ENCODE data around the gene CTSD.

The CTSD gene

DNA sequence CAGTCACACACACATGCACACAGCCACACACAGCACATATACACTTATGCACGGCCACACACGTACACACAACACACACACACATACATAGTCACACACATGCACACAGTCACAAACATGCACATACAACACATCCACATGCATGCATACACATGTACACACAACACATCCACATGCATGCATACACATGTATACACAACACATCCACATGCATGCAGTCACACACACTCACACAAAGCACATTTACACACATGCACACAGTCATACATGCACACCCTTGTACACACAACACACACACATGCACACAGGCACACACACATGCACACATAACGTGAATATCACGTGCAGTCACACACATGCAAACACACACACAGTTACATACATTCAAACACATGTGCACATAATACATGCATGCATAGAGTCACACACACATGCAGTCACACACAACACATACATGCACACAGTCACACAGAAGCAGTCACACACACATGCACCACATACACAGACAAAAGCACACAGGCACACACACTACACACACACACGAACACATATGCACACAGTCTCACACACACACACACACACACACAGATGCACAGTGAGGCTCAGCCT is 32.2 kb downstream of the CTSD start:
- TF ChIP-seq CTCF (IDR thresholded peaks at IDR 0.05; ENCODE audit: low read depth, low read length) = no peak
- H3K4me3 ChIP-seq (ENCODE audit: low read depth, low read length) = no peak overlapping the region

- H3K4me3 ChIP-seq (ENCODE audit: low read depth, low read length) = no peak overlapping the region
- TF ChIP-seq CTCF (IDR thresholded peaks at IDR 0.05; ENCODE audit: low read depth, low read length) = no peak
Observed at GRCh38 chr11:1730059-1730629, 33.6 kb downstream of the CTSD start.

GRCh38 chr11:1729692-1730011 is 34.1 kb downstream of the CTSD start:
- H3K4me3 ChIP-seq (ENCODE audit: low read depth, low read length) = no peak overlapping the region
- TF ChIP-seq CTCF (IDR thresholded peaks at IDR 0.05; ENCODE audit: low read depth, low read length) = no peak

- TF ChIP-seq CTCF (IDR thresholded peaks at IDR 0.05; ENCODE audit: low read depth, low read length) = no peak
- no peak overlapping the region for H3K4me3 ChIP-seq (ENCODE audit: low read depth, low read length)
Observed at GRCh38 chr11:1728931-1729691, 34.6 kb downstream of the CTSD start.

DNA sequence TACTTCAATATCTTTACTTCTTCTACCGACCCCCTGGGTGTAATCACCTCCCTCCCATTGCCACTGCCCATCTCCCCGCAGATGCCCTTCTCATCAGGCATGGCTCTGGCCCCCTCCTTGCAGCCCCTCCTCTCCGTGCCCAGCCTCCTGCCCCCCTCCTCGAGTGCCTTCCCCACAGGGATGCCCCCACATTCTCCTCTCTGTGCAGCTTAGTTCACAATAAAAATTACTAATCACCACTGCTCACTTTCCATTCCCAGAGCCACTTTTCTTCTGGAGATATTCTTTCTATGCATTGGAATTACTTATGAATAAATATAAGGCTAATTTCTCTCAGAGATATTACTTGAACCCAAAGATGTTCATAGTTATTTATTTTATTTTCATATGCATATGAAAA is 35.4 kb downstream of the CTSD start:
- H3K4me3 ChIP-seq (ENCODE audit: low read depth, low read length) = no peak overlapping the region

DNA sequence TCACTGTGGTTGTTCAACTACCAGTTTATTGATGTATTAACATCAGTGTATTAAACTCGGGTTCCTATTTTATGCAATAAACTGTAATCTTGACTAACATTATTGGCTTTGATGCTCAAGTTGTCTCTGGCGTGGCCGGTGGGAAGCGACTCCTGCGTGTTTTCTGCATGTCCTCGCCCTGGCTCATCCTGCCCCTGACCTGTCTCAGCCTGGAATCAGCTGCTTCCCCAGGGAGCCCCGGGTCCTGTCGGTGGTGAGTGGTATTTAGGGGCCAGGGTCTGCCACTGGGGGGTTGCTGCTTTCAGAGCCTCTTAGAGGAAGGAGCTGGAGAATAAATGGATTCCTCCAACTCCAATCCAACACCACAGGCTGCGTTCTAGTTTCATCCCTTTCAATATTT is 35.9 kb downstream of the CTSD start:
- H3K4me3 ChIP-seq (ENCODE audit: low read depth, low read length) = no peak overlapping the region
- TF ChIP-seq CTCF (IDR thresholded peaks at IDR 0.05; ENCODE audit: low read depth, low read length) = no peak

More for the DNA sequence above, 35.4 kb downstream of the CTSD start:
- no peak for TF ChIP-seq CTCF (IDR thresholded peaks at IDR 0.05; ENCODE audit: low read depth, low read length)

DNA sequence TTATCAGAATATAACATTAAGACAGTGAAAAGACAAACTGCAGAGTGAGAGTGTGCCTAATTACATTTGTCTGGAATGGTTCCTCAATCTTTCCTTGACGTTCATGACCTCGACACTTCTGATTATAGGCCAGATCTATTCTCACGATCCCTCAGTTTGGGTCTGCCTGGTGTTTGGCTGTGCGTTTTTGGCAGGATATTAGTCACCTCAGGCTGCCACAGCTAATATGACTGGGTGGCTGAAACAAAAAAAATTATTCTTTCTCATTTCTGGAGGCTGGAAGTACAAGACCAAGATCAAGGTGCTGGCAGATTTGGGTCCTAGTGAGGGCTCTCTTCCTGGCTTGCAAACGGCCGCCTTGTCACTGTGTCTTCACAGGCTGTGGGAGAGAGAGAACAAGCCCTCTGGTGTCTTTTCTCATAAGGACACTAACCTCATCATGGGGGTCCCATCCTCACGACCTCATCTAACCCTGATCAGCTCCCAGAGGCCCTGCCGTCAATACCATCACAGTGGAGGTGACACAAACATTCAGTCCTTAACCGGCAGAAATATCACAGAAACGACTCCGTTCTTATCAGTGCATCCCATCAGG is 36.5 kb downstream of the CTSD start:
- no peak for TF ChIP-seq CTCF (IDR thresholded peaks at IDR 0.05; ENCODE audit: low read depth, low read length)
- H3K4me3 ChIP-seq (ENCODE audit: low read depth, low read length) = no peak overlapping the region
